WTC11 (cell line): Measurements from ENCODE around the gene P2RY11. TPM values are rescaled to one million over a fixed set of nuclear protein-coding genes. Genes with fewer than 3 reads are reported as not detected.

Experiments
- ATAC-seq: fragments of 200-7000 bp; cut with Tn5 transposase; 2 replicates; pipeline ENCODE4 v1.10.0; 2021; ENCODE audit warnings: mild to moderate bottlenecking, moderate library complexity
- CTCF ChIA-PET: fragments of 300-600 bp; sonication (Branson Sonifier 250); formaldehyde crosslinking; loops from one replicate; lab custom pipeline; 2021; ENCODE audit warnings: antibody characterized with exemption; lab: Charles Lee
- POLR2A ChIA-PET: fragments of 350-600 bp; sonication (Branson Sonifier 250); formaldehyde crosslinking; loops from one replicate; lab custom pipeline; 2021; ENCODE audit warnings: antibody characterized with exemption; lab: Charles Lee
- DNase-seq: peaks from one replicate; pipeline ENCODE4 v3.0.0; 2021; ENCODE audit warnings: low spot score
- H3K27ac Mint-ChIP-seq: 2 replicates; pipeline ENCODE4 v1.8.0; 2021; ENCODE audit warnings: mixed read lengths
- H3K27me3 Mint-ChIP-seq: 2 replicates; pipeline ENCODE4 v1.8.0; 2021; ENCODE audit warnings: low read depth, mild to moderate bottlenecking, moderate library complexity, mixed read lengths
- H3K36me3 Mint-ChIP-seq: 2 replicates; pipeline ENCODE4 v1.8.0; 2021; ENCODE audit warnings: mixed read lengths
- H3K4me1 Mint-ChIP-seq: 2 replicates; pipeline ENCODE4 v1.8.0; 2022; ENCODE audit warnings: mixed read lengths
- H3K4me3 Mint-ChIP-seq: 2 replicates; pipeline ENCODE4 v1.8.0; 2021; ENCODE audit warnings: mild to moderate bottlenecking, moderate library complexity, mixed read lengths
- H3K9me3 Mint-ChIP-seq: 2 replicates; pipeline ENCODE4 v1.8.0; 2021; ENCODE audit warnings: mixed read lengths
- ARID4B ChIP-seq: sonication (generic); formaldehyde crosslinking; IDR thresholded peaks from 2 replicates; pipeline ENCODE4 v1.8.0; 2023; ENCODE audit warnings: missing genetic modification reagents, mild to moderate bottlenecking, borderline replicate concordance
- CREM ChIP-seq: sonication (generic); formaldehyde crosslinking; IDR thresholded peaks from 2 replicates; pipeline ENCODE4 v1.8.1; 2022; ENCODE audit warnings: mild to moderate bottlenecking, missing genetic modification reagents, moderate library complexity
- ELF4 ChIP-seq: sonication (generic); formaldehyde crosslinking; IDR thresholded peaks from 2 replicates; pipeline ENCODE4 v1.8.1; 2022; ENCODE audit warnings: low read depth, mild to moderate bottlenecking, moderate library complexity, missing genetic modification reagents
- EMX1 ChIP-seq: fragments of 250-450 bp; sonication (Bioruptor Pico); IDR thresholded peaks from 2 replicates; pipeline ENCODE4 v1.8.0; 2021; ENCODE audit warnings: mild to moderate bottlenecking
- FOXK1 ChIP-seq: sonication (generic); formaldehyde crosslinking; IDR thresholded peaks from 2 replicates; pipeline ENCODE4 v1.8.0; 2022; ENCODE audit warnings: mild to moderate bottlenecking, moderate library complexity, missing genetic modification reagents
- GTF2I ChIP-seq: fragments of 250-450 bp; sonication (Bioruptor Pico); conservative IDR thresholded peaks from 2 replicates; pipeline ENCODE4 v1.4.0; 2021; ENCODE audit warnings: mild to moderate bottlenecking
- MYBL2 ChIP-seq: sonication (generic); formaldehyde crosslinking; IDR thresholded peaks from 2 replicates; pipeline ENCODE4 v1.8.1; 2023; ENCODE audit warnings: mild to moderate bottlenecking, moderate library complexity, missing genetic modification reagents
- NFE2L1 ChIP-seq: sonication (generic); formaldehyde crosslinking; IDR thresholded peaks from 2 replicates; pipeline ENCODE4 v1.8.1; 2023; ENCODE audit warnings: missing genetic modification reagents
- NR3C1 ChIP-seq: sonication (generic); formaldehyde crosslinking; conservative IDR thresholded peaks from 2 replicates; pipeline ENCODE4 v1.8.1; 2023; ENCODE audit warnings: low read depth, mild to moderate bottlenecking, missing genetic modification reagents
- PRRX2 ChIP-seq: fragments of 250-450 bp; sonication (Bioruptor Pico); IDR thresholded peaks from 2 replicates; pipeline ENCODE4 v1.8.0; 2021; ENCODE audit warnings: mild to moderate bottlenecking
- SP1 ChIP-seq: sonication (generic); formaldehyde crosslinking; conservative IDR thresholded peaks from 2 replicates; pipeline ENCODE4 v1.8.1; 2022; ENCODE audit warnings: missing genetic modification reagents
- USF2 ChIP-seq: sonication (generic); formaldehyde crosslinking; IDR thresholded peaks from 2 replicates; pipeline ENCODE4 v1.8.1; 2023; ENCODE audit warnings: mild to moderate bottlenecking, missing genetic modification reagents, moderate library complexity
- ZNF121 ChIP-seq: sonication (generic); formaldehyde crosslinking; IDR thresholded peaks from 2 replicates; pipeline ENCODE4 v1.8.0; 2023; ENCODE audit warnings: missing genetic modification reagents
- ZNF532 ChIP-seq: fragments of 250-450 bp; sonication (Bioruptor Pico); IDR thresholded peaks from 2 replicates; pipeline ENCODE4 v1.9.0; 2021; ENCODE audit warnings: mild to moderate bottlenecking, borderline replicate concordance
- ZNF671 ChIP-seq: fragments of 250-450 bp; sonication (Bioruptor Pico); IDR thresholded peaks from 2 replicates; pipeline ENCODE4 v1.8.0; 2021; ENCODE audit warnings: mild to moderate bottlenecking
- total RNA-seq: library from RNA; stranded (reverse); gene quantifications from 3 replicates; pipeline ENCODE4 v1.2.3, GENCODE V29; 2021
- TF ChIP-seq, protein P1 (sequence below): sonication (generic); formaldehyde crosslinking; IDR thresholded peaks from 2 replicates; pipeline ENCODE4 v1.8.1; 2023; ENCODE audit warnings: mild to moderate bottlenecking, missing genetic modification reagents

Gene P2RY11
- total RNA-seq, 1 experiment from 2014 or later: 21.0 TPM

- Mint-ChIP-seq H3K36me3 (peaks cover 14% of the 10 kb centered on the region), H3K27ac (no peak overlapping the region), H3K4me3 (no peak overlapping the region), H3K4me1 (no peaks in the 10 kb centered on the region), H3K9me3 (no peaks in the 10 kb centered on the region), H3K27me3 (peaks cover 48% of the 10 kb centered on the region)
- TF ChIP-seq, protein P1, sequence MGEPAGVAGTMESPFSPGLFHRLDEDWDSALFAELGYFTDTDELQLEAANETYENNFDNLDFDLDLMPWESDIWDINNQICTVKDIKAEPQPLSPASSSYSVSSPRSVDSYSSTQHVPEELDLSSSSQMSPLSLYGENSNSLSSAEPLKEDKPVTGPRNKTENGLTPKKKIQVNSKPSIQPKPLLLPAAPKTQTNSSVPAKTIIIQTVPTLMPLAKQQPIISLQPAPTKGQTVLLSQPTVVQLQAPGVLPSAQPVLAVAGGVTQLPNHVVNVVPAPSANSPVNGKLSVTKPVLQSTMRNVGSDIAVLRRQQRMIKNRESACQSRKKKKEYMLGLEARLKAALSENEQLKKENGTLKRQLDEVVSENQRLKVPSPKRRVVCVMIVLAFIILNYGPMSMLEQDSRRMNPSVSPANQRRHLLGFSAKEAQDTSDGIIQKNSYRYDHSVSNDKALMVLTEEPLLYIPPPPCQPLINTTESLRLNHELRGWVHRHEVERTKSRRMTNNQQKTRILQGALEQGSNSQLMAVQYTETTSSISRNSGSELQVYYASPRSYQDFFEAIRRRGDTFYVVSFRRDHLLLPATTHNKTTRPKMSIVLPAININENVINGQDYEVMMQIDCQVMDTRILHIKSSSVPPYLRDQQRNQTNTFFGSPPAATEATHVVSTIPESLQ (CRISPR knock-in tag): no peak
- TF ChIP-seq USF2 (CRISPR knock-in tag) (no peak), NR3C1 (CRISPR knock-in tag) (no peak), ARID4B (no peak), ELF4 (CRISPR knock-in tag) (no peak), FOXK1 (CRISPR knock-in tag) (no peak), ZNF532 (CRISPR knock-in tag) (no peak), EMX1 (no peak), SP1 (CRISPR knock-in tag) (no peak), ZNF671 (CRISPR knock-in tag) (no peak), MYBL2 (CRISPR knock-in tag) (no peak), ZNF121 (no peak), GTF2I (CRISPR knock-in tag) (no peak), CREM (no peak), NFE2L1 (no peak), PRRX2 (CRISPR knock-in tag) (no peak)
- DNase-seq (peak; percentile 24), ATAC-seq (no peak)
- CTCF ChIA-PET: no interaction called here
- POLR2A ChIA-PET: no interaction called here
Measured at GRCh38 chr19:10093295-10094186, 18.0 kb upstream of the P2RY11 start.
